Measurements from ENCODE around the gene GUCA1A. TPM values are rescaled to one million over a fixed set of nuclear protein-coding genes. Genes with fewer than 3 reads are reported as not detected.

GUCA1A gene
- total and polyA plus RNA-seq, 2 of the 4 experiments (the other 2 are of a cell fraction) = 0.18 to 0.32 TPM

- no peaks in the 10 kb centered on the region for H3K9me3 ChIP-seq (ENCODE audit: control insufficient read depth, insufficient read depth, low read length)
- dilution Hi-C loops (cut with HindIII; ENCODE audit: low sequenced_read_pairs, unreplicated experiment) = no loop called here
- no peak overlapping the region for H4K5ac ChIP-seq (ENCODE audit: low read depth, low read length)
- H4K20me1 ChIP-seq (ENCODE audit: insufficient read depth, low read length) = no peaks in the 10 kb centered on the region
- H3K9me1 ChIP-seq (ENCODE audit: insufficient read depth, low read length) = peaks cover 3% of the 10 kb centered on the region; the same call in 1 of the 2 replicates
- H2BK120ac ChIP-seq (ENCODE audit: low read depth, low read length) = no peak overlapping the region
- H2AFZ ChIP-seq (replicated peaks; ENCODE audit: low read length, poor library complexity) = peak overlapping the region; percentile 16
- no CpG with 5 or more reads among the region's 3 CpGs for WGBS, 2 experiments (ENCODE audit: extremely low coverage in 2 of 2, insufficient read length in 1 of 2)
- H3K23ac ChIP-seq (ENCODE audit: low read depth, low read length) = no peak overlapping the region
- no peak overlapping the region for H3K18ac ChIP-seq (ENCODE audit: low read depth, low read length)
- H2AK9ac ChIP-seq (replicated peaks; ENCODE audit: low read depth, low read length, poor library complexity) = no peak overlapping the region
- H3K9ac ChIP-seq (ENCODE audit: low read depth, low read length) = no peak overlapping the region
- TF ChIP-seq MAFK (IDR thresholded peaks at IDR 0.05; ENCODE audit: low read depth, low read length) = 0 out of 2 replicates have a peak, but pooled peaks have one; percentile 10
- no peak for TF ChIP-seq USF2 (IDR thresholded peaks at IDR 0.05; ENCODE audit: low read depth, low read length)
- CTCF ChIA-PET = interaction anchor here (0.6 kb wide), 1 partner anchor 104 kb away, joined by 3 read pairs; no protein-coding TSS in a partner anchor
- H2AK5ac ChIP-seq (ENCODE audit: low read depth, low read length) = no peak overlapping the region; the same call in 1 of the 2 replicates
- peak; percentile 42 for DNase-seq
- H3K56ac ChIP-seq (ENCODE audit: extremely low read depth, insufficient read depth, low read length) = no peak overlapping the region
- in situ Hi-C loops (cut with MboI; ENCODE audit: low sequenced_read_pairs) = no loop called here
- no peak overlapping the region for H3K4me3 ChIP-seq (ENCODE audit: insufficient read depth, low read depth, low read length)
- no peak overlapping the region for H2BK20ac ChIP-seq (ENCODE audit: low read depth, low read length)
- no TSS peak for BruUV-seq (replicated peaks)
- no peaks in the 10 kb centered on the region; a peak in 1 of 4 replicates for H3K79me1 ChIP-seq (ENCODE audit: low read depth in 1 of 2, low read length in 2 of 2)
- no peak overlapping the region for H3K4ac ChIP-seq (ENCODE audit: low read depth, low read length)
- no peaks in the 10 kb centered on the region for H3K36me3 ChIP-seq (ENCODE audit: control insufficient read depth, insufficient read depth, low read length)
- intact Hi-C loops (cut with micrococcal nuclease) = no loop called here
- no peak overlapping the region for H3K14ac ChIP-seq (replicated peaks; ENCODE audit: low read depth, low read length)
- ATAC-seq (ENCODE audit: low read depth) = peak; percentile 61; the same call in 1 of the 2 replicates
- H2BK5ac ChIP-seq (ENCODE audit: low read depth, low read length, poor library complexity, severe bottlenecking) = no peak overlapping the region
- no peak overlapping the region for H4K8ac ChIP-seq (ENCODE audit: low read depth in 2 of 2, low read length in 2 of 2)
- no peak overlapping the region for H2BK15ac ChIP-seq (ENCODE audit: low read depth, low read length)
- no peak overlapping the region for H3K27ac ChIP-seq (ENCODE audit: insufficient read depth, low read length)
- H3K4me1 ChIP-seq (ENCODE audit: control insufficient read depth, insufficient read depth, low read length) = no peaks in the 10 kb centered on the region
- no peak overlapping the region for H4K91ac ChIP-seq (ENCODE audit: insufficient read depth, low read depth, low read length)
- no peak overlapping the region for H3K4me2 ChIP-seq (ENCODE audit: low read depth, low read length)
- peaks cover 2% of the 10 kb centered on the region; the same call in 1 of the 2 replicates for H3K27me3 ChIP-seq (ENCODE audit: control insufficient read depth, insufficient read depth, low read length)
- POLR2A ChIA-PET (ENCODE audit: unreplicated experiment) = no interaction called here
These were observed 25.1 kb upstream of the GUCA1A start for GRCh38 chr6:42148058-42148457.

Data from IMR-90 (cell line).